GM19328 (cell line): ENCODE data around the gene GPR157.
"Not testable (repeated sequence)": the region's sequence is repeated elsewhere in the genome, so short reads cannot be mapped to it uniquely, and the experiment has no call there.

ENCODE experiments used
- ATAC-seq: cut with Tn5 transposase; IDR thresholded peaks from one replicate; pipeline ENCODE4 v1.9.1; 2021; ENCODE audit warnings: mild to moderate bottlenecking, moderate library complexity; ENCODE audit not compliant: unreplicated experiment

GPR157 gene

DNA sequence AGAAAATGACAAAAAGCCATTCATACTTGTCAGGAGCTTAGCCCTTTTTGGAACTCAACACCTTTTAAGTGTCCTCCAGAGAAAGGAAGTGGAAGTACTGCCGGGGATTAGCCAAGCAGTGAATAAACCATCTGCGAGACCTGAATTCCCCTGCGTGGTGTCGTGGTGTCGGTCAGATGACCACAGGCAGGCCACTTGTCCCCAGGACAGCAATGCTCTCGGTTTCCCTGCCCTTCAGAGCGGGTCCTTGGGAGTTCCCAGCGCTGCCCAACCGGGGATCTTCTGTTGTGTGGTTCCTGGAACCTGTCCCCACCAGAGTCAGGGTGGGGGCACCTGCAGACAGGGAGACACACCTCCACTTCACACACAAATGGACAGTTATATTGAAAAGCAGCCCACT is 9.2 kb downstream of the GPR157 start:
- ATAC-seq: no peak

GRCh38 chr1:9118186-9118585 is 10.7 kb downstream of the GPR157 start:
- no peak for ATAC-seq

DNA sequence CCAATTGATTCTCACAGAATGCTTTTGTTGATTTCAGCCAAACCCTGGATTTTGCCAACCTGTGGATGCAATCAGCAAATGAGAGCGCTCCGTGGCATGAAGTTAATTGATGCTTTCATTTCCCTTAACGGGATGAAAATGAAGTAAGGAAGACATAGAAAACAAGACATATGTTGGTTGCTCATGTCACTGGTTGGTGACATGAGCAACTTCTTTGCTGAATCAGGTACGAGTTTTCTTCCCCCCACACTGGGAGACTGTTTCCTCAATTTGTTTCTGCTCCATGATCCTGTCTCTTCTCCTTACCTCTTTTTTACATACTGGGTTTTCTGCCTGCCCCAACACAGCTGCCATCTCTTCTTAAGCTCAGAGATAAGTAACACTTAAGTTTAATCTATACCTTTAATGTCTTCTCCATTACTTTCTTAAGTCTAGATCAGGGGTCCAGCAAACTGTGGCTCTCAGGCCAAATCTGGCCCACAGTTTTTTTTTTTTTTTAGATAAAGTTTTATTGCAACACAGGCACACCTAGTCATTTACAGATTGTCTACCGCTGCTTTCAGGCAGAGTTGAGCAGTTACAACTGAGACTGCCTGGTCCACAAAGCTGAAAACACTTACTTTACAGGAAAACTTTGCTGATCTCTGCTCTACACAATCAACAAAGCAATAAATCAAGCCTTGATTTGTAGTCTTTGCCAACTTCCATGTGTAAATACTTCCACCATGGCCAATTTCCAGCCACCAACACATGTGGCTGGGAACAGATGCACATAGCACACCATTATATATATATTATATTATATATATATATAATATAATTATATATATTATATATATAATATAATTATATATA is 13.3 kb downstream of the GPR157 start:
- no peak for ATAC-seq

- no peak for ATAC-seq
These were observed 15.7 kb downstream of the GPR157 start for GRCh38 chr1:9112961-9113880.

- no peak for ATAC-seq
These were observed 16.9 kb downstream of the GPR157 start for GRCh38 chr1:9111957-9112356.

- ATAC-seq: no peak
These were observed 17.6 kb downstream of the GPR157 start for GRCh38 chr1:9111357-9111691.

DNA sequence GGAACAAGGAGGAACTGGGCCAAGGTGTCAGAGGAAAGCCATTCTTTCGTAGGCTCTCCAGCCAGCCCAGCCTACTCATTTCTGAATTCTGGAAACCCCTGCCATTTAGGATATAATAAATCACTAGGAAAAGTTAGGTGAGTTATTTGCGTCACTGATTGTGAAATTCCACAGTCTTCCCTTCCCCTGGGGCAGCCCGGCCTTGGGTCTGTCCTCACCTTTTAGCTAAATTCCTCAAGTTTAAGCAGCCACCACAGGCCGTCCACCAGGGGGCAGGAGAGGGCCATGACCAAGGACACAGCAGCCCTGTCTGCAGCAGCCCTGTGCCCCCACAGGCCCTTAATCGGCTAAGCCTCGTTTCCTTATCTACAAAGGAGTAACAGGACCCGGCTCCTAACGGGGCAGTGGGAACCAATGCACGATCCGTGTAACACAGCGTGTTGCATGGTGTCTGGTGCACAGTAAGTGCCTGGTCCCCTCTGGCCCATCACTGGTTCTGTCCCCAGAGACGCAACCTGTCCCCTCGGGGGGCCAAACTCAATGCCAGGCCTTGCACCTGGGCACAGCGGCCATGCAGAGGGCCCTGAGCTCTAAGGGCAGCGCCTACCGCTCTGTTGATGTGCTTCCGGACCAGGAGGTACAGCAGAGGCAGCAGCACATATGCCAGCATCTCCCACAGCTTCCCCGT is 18.1 kb downstream of the GPR157 start:
- no peak for ATAC-seq

- ATAC-seq: no peak
These were observed 20.7 kb downstream of the GPR157 start for GRCh38 chr1:9108056-9108665.

DNA sequence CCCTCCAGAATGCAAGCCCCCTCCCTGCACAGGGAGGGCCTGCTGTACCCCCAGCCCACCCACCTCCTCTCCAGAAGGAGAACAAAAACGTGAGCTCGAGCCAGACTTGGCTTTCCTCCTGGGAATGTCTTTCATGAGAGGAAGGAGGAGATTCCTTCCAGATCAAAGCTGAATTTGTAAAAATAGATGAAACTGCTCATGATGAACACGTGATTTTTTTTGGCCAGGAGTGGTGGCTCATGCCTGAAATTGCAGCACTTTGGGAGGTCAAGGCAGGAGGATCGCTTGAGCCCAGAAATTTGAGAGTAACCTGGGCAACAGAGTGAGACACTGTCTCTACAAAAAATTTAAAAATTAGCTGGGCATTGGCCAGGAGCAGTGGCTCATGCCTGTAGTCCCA is 21.8 kb downstream of the GPR157 start:
- ATAC-seq: no peak

DNA sequence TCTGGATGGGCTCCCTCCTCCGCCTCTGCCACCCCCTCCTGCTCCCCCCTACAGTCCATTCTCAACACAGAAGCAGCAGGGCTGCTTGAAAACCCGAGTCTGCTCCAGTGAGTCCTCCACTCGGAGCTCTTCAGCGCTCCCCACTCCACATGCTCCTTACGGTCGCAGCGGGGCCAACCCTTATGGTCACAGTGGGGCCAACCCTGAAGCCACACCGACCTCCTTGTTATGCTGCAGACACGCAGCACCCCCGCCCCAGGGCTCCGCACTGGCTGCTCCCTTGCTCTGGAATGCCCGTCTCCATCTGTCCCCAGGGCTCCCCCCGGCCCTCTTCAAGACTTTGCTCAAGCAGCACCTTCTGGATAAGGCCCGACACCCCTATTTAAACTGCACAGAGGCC is 22.6 kb downstream of the GPR157 start:
- ATAC-seq: no peak

DNA sequence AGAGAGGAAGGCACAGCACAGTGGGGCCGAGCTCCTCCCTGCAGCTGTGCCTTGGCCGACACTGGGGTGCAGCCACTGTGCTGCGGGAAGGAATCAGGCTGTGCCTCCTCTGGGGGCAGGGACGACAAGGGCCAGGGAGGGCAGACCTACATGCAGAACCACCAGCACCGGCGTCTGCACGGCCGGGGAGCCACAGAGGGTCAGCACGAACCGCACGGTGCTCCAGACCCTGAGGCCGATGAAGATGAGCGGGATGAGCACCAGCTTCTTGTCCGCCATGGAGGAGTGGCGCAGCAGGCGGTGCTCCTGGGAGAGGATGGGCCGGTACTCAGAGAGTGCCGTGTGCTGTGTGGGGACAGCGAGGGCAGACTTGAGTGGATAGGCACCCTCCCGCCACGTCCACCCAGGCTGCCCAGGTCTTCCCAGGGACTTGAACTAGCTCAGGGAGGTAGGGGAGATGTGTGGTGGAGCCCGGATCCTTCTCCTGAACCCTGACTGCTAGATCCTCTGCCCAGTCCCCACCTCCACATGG is 23.5 kb downstream of the GPR157 start:
- no peak for ATAC-seq

DNA sequence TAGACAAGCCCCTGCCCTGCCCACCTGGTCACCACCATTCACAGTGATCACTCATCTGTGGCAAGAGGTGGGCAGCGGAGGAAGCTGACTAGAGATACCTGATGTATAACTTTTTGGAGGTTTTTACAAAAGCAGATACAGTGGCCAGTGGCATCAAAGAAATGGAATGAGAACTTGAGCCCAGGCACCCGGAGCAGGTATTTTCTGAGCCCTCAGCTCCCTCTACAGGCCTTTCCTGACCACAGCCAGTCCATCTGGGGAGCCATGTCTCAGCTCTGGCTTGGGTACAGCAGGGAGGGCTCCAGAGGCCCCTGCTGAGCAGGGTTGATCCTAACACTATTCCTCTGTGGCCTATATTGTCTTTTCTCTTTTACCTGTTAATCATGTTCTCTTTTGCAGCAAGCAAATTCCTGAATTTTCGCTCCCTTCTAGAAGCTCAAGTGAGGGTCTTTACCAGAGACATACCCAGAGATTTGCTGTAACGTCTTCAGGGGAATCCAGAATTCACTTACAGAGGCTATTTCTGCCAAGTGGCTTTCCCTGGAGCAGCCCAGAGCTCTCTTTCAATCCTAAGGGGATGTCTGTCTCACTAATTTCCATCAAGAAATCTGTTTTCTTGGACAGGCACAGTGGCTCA is 27.3 kb downstream of the GPR157 start:
- ATAC-seq: no peak

DNA sequence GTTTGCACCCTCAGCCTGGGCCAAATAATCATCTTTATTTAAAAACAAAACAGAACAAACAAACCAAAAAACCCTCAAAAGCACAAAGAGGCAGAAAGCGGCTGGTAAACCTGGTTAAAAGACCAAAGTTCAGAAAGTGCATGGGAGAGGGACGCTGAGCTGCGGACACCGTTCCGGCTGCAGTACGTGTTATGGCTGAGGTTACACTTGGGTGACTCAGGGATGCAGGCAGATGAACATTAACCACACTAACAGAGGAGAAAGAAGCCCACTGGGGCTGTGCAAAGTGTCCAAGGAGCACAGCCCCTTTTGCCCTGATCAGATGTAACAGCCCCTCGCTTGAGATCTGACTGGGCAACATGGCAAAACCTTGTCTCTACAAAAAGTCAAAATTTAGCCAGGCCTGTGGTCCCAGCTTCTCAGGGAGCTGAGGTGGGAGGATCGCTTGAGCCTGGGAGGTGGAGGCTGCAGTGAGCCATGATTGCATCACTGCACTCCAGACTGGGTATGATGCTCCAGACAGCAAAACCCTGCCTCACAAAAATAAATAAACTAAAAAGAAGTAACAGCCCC is 28.3 kb downstream of the GPR157 start:
- ATAC-seq: no peak

DNA sequence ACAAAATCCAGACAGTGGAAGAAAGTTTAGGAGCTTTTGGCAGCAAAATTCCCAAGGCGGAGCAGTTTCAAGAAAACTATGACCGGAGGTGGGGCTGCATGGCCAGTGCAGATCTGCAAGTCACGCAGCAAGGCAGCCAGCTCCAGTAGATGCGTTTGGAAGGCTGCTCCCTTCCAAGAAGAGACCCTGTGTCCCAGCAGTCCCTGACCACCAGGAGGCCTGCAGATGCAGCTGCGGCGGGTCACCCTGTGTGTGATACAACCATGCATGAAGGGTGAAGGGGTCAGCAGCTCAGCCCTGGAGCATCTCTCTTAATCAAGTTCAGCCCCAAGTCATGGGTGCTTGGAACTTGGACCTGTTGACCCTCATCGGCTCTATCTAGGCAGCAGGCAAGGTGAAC is 29.3 kb downstream of the GPR157 start:
- ATAC-seq: no peak

- no peak for ATAC-seq
These were observed 30.8 kb downstream of the GPR157 start for GRCh38 chr1:9097947-9098705.

GRCh38 chr1:9095818-9096217 is 33.1 kb downstream of the GPR157 start:
- no peak for ATAC-seq

GRCh38 chr1:9093996-9094595 is 34.8 kb downstream of the GPR157 start:
- not testable (repeated sequence) for ATAC-seq

DNA sequence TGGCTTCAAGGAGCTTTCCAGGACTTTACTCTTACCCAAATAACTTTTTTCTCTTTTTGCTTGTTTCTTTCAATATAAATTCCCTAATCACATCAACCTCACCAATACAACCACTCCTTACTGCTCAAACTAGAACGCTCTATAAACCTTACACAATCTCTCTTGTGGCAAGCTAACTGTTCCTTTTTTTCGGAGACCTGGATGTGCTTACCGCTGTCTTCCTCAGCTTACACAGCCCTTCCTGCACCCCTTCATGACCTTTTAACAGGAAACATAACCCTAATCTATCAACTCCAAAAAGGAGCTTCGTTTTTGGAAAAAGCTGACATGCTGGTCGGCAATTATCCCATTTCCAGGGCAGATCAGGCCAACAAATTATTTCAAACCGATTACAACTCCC is 35.3 kb downstream of the GPR157 start:
- ATAC-seq: no peak

- no peak for ATAC-seq
These were observed 35.8 kb downstream of the GPR157 start for GRCh38 chr1:9093091-9093490.
